Suprapubic skin (tissue), 4 donors: ENCODE results near the gene ATP4A.

ENCODE experiments used
- POLR2A ChIP-seq, 2 donors: fragments of 450-650 bp; IDR thresholded peaks; one replicate each; pipeline ENCODE4 v1.6.1; 2017; ENCODE audit warnings: antibody characterized with exemption in 2 of 2, mild to moderate bottlenecking in 2 of 2, moderate library complexity in 2 of 2
- POLR2AphosphoS5 ChIP-seq, 3 donors: sonication (generic); formaldehyde crosslinking; IDR thresholded peaks; one replicate each; pipeline ENCODE4 v1.6.1; 2017; ENCODE audit warnings: antibody characterized with exemption in 3 of 3
- TF ChIP-seq, protein P1 (sequence below), 2 donors: fragments of 200-600 bp in 1 of 2; fragments of 450-650 bp in 1 of 2; sonication (generic) in 1 of 2; IDR thresholded peaks; one replicate each; pipeline ENCODE4 v1.5.1; 2016 to 2019; ENCODE audit warnings: antibody characterized with exemption in 2 of 2, mild to moderate bottlenecking in 1 of 2, moderate library complexity in 1 of 2

DNA sequence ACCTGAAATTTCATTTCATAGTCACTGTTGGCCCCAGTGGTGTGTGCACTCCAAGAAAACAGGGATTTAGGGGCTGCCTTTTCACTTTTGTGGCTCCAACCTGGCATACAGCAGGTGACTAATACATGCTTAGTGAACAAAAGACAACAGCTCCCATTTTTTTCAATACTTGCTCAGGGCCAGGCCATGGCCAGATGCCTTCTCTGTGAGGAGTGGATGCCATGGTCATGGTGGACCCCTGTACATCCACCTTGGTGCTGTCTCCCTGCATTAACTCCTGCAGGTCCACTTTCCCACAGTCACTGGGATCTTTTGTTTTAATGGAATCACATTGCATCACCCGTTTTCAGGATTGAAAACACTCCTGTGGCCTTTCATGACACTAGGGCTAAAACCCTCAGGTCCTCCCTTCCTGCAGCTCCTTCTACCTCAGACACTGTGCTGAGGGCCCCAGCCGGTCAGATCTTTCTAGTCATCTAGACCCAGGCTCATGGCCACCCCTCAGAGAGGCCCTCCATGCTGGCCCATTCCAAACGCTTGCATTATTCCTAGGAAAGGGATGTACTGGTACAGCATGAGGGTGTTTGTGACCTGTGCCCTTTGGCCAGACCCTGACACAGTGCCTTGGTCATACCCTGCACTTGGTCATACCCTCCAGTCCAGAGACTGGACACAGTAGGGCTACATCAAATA is 19.2 kb downstream of the ATP4A start:
- TF ChIP-seq, protein P1, sequence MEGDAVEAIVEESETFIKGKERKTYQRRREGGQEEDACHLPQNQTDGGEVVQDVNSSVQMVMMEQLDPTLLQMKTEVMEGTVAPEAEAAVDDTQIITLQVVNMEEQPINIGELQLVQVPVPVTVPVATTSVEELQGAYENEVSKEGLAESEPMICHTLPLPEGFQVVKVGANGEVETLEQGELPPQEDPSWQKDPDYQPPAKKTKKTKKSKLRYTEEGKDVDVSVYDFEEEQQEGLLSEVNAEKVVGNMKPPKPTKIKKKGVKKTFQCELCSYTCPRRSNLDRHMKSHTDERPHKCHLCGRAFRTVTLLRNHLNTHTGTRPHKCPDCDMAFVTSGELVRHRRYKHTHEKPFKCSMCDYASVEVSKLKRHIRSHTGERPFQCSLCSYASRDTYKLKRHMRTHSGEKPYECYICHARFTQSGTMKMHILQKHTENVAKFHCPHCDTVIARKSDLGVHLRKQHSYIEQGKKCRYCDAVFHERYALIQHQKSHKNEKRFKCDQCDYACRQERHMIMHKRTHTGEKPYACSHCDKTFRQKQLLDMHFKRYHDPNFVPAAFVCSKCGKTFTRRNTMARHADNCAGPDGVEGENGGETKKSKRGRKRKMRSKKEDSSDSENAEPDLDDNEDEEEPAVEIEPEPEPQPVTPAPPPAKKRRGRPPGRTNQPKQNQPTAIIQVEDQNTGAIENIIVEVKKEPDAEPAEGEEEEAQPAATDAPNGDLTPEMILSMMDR (IDR thresholded peaks at IDR 0.05) = no peak
- no peak for TF ChIP-seq POLR2A (IDR thresholded peaks at IDR 0.05)
- no peak for TF ChIP-seq POLR2AphosphoS5 (IDR thresholded peaks at IDR 0.05)
